ENCODE results near the gene COBL. TPM values are rescaled to one million over a fixed set of nuclear protein-coding genes. Genes with fewer than 3 reads are reported as not detected.

The COBL gene
- total and polyA plus RNA-seq, 5 donors from 2014 or later, result 0.03 to 0.59 TPM; not detected in 3

DNA sequence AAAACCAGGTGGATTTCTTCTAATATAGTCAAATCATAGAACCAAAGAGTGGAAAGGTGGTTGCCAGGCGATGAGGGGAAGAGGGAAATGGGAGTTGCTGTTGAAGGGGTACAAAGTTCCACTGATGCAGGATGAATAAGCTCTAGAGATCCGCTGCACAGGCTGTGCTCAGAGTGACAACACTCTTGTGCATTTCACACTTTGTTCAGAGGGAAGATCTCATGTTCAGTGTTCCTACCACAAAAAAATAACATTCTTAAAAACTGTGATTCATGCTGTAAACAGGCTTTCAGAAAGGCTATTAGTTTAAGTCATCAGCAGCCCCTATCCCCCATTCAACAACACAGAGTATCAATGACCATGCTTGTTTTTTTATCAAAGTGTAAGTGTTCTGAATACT lies 213.8 kb downstream of the COBL start:
- DNase-seq (no peak), ATAC-seq (ENCODE audit: low read depth in 2 of 2) (no peak)
- no peaks in the 10 kb centered on the region for H3K9me3 ChIP-seq (ENCODE audit: control insufficient read depth in 2 of 2, low read length in 2 of 2)
- H3K4me3 ChIP-seq (ENCODE audit: low read depth, low read length), result no peak overlapping the region
- Mint-ChIP-seq H3K4me1 (no peaks in the 10 kb centered on the region), H3K9me3 (peaks cover 0 to 6% (median 2%) of the 10 kb centered on the region in 7 donors), H3K27ac (no peak overlapping the region), H3K36me3 (no peaks in the 10 kb centered on the region), H3K4me3 (no peak overlapping the region), H3K27me3 (peaks cover 9% of the 10 kb centered on the region)
- no peak overlapping the region for H3K27ac ChIP-seq (ENCODE audit: insufficient read depth, low read length, poor library complexity, severe bottlenecking)
- H3K36me3 ChIP-seq (ENCODE audit: control insufficient read depth, insufficient read depth, low read length), result no peaks in the 10 kb centered on the region
- no peaks in the 10 kb centered on the region for H3K4me1 ChIP-seq (ENCODE audit: control insufficient read depth, insufficient read depth, low read length, poor library complexity, severe bottlenecking)
- peaks cover 2% of the 10 kb centered on the region for H3K27me3 ChIP-seq (ENCODE audit: control insufficient read depth, insufficient read depth, low read length)

DNA sequence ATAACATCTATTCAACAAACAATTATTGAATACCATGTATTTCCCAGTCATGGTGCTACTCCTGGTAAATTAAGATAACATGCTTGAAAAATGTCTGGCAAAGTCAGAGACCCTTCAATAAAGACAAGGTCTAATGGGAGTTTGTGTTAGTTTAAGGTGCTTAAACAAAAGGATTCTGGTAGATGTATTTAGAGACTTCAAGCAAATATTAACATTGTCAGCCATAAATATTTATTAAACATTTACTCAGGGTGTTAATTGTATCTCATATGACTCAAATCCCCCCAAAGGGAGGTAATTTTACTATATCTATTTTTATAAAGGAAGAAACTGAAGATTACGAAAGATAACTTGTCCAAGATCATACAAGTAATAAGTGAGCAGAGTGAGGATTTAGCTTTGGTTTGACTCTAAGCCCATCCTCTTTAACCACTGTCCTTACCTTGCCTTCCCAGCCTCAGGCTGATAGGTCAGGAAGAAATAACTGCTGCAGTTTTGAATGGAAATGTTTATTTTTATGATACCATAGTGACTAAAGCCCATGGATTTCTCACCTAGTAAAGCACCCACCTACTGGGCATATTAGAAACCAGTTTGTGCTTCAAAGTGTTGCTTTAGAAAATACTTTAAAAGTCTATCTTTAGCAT lies 215.4 kb downstream of the COBL start:
- Mint-ChIP-seq H3K27me3 (peaks cover 9% of the 10 kb centered on the region), H3K4me3 (no peak overlapping the region), H3K9me3 (peaks cover 0 to 9% (median 5%) of the 10 kb centered on the region in 7 donors), H3K4me1 (no peaks in the 10 kb centered on the region), H3K36me3 (no peaks in the 10 kb centered on the region), H3K27ac (no peak overlapping the region)
- Histone ChIP-seq H3K36me3 (ENCODE audit: control insufficient read depth, insufficient read depth, low read length) (no peaks in the 10 kb centered on the region), H3K9me3 (ENCODE audit: control insufficient read depth in 2 of 2, low read length in 2 of 2) (no peaks in the 10 kb centered on the region), H3K27ac (ENCODE audit: insufficient read depth, low read length, poor library complexity, severe bottlenecking) (no peak overlapping the region), H3K4me3 (ENCODE audit: low read depth, low read length) (no peak overlapping the region), H3K27me3 (ENCODE audit: control insufficient read depth, insufficient read depth, low read length) (peaks cover 2% of the 10 kb centered on the region), H3K4me1 (ENCODE audit: control insufficient read depth, insufficient read depth, low read length, poor library complexity, severe bottlenecking) (no peaks in the 10 kb centered on the region)
- no peak for ATAC-seq (ENCODE audit: low read depth in 2 of 2)
- no peak for DNase-seq

DNA sequence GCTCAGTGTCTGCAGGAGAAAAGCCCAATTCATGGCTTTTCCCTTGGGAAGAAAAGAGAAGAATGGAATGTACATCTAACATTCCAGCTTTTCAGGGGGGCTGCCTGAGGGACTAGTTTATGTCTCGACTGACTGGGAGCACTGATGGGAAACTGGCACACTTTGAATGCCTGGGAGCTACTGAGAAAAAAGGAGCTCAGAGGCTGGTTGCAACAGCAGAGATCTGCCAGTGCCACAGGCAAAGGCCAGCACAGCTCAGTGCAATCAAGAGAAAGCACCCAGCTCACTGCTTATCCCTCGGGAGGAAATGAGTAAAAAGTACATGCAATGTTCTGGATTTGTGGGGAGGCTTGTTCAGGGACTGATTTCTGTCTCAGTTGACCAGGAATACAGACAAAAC lies 226.2 kb downstream of the COBL start:
- H3K4me1 ChIP-seq (ENCODE audit: control insufficient read depth, insufficient read depth, low read length, poor library complexity, severe bottlenecking), result no peaks in the 10 kb centered on the region
- H3K27ac Mint-ChIP-seq, result no peak overlapping the region
- H3K4me1 Mint-ChIP-seq, result no peaks in the 10 kb centered on the region
- H3K36me3 Mint-ChIP-seq, result peaks cover 4% of the 10 kb centered on the region
- H3K27ac ChIP-seq (ENCODE audit: insufficient read depth, low read length, poor library complexity, severe bottlenecking), result no peak overlapping the region
- H3K9me3 Mint-ChIP-seq, result peaks cover 0 to 24% (median 4%) of the 10 kb centered on the region in 7 donors
- ATAC-seq (ENCODE audit: low read depth in 2 of 2), result no peak
- no peaks in the 10 kb centered on the region for H3K27me3 ChIP-seq (ENCODE audit: control insufficient read depth, insufficient read depth, low read length)
- no peaks in the 10 kb centered on the region for H3K27me3 Mint-ChIP-seq
- DNase-seq, result no peak
- H3K4me3 Mint-ChIP-seq, result no peak overlapping the region
- H3K9me3 ChIP-seq (ENCODE audit: control insufficient read depth in 2 of 2, low read length in 2 of 2), result peaks cover 4 to 15% of the 10 kb centered on the region in 2 experiments
- H3K36me3 ChIP-seq (ENCODE audit: control insufficient read depth, insufficient read depth, low read length), result no peaks in the 10 kb centered on the region
- H3K4me3 ChIP-seq (ENCODE audit: low read depth, low read length), result no peak overlapping the region

DNA sequence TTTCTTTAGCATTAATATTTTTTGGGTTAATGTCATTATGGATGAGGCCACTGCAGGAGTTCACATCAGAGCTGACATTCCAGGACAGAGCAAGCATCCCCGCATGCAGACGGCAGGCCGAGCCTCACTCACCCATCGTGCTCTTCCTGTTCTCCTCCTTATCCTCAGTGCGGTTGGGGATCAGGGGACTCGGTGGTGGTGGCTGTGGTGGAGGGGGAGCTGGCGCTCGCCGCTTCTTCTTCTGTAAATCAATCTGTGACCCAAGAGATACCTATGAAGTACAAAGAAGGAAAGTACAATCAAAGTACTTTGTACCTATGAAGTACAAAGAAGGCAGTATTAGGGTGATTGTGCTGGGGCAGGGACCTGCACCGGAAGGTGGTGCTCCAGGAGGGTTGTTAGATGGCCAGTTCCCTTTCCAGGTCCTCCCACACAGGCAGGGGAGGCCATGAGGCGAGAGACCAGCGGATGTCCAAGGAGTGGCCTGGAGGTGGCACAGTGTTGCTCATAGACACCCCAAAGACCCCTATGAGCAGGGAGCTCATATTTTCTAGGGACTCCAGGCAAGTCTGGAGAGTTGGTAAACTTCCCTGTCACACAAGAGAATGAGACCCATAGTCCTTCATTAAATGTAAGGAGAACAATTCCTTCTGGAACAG lies 231.4 kb downstream of the COBL start:
- no peaks in the 10 kb centered on the region for H3K36me3 ChIP-seq (ENCODE audit: control insufficient read depth, insufficient read depth, low read length)

DNA sequence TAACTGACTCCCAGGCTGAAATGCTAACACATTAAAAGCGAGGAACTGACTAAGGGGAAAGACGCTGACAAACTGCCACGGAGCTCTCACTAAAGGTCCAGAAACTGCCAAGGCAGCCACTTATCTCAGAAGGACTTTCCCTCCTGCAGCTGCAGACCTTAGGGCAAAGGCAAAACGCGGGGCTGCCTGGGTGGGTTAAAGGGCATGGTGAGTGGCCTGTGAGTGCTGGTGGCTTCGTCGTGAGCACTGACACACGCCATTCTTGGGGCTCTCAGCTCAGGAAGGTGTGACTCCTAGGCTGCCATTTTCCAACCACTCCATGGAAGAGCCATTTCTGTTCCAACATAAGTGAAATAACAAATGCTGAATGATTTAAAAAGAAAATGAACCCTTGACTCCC lies 232.5 kb downstream of the COBL start:
- no peaks in the 10 kb centered on the region for H3K36me3 Mint-ChIP-seq
- H3K36me3 ChIP-seq (ENCODE audit: control insufficient read depth, insufficient read depth, low read length), result no peaks in the 10 kb centered on the region
- no peaks in the 10 kb centered on the region for H3K4me1 ChIP-seq (ENCODE audit: control insufficient read depth, insufficient read depth, low read length, poor library complexity, severe bottlenecking)
- H3K27me3 Mint-ChIP-seq, result no peaks in the 10 kb centered on the region
- no peak for ATAC-seq (ENCODE audit: low read depth in 2 of 2)
- H3K9me3 Mint-ChIP-seq, result peaks cover 0 to 4% (median 0%) of the 10 kb centered on the region in 7 donors
- no peaks in the 10 kb centered on the region for H3K9me3 ChIP-seq (ENCODE audit: control insufficient read depth in 2 of 2, low read length in 2 of 2)
- no peak overlapping the region for H3K4me3 Mint-ChIP-seq
- H3K27me3 ChIP-seq (ENCODE audit: control insufficient read depth, insufficient read depth, low read length), result no peaks in the 10 kb centered on the region
- no peak overlapping the region for H3K27ac Mint-ChIP-seq
- no peak overlapping the region for H3K27ac ChIP-seq (ENCODE audit: insufficient read depth, low read length, poor library complexity, severe bottlenecking)
- no peaks in the 10 kb centered on the region for H3K4me1 Mint-ChIP-seq
- DNase-seq, result no peak
- no peak overlapping the region for H3K4me3 ChIP-seq (ENCODE audit: low read depth, low read length)

More for the DNA sequence above, 231.4 kb downstream of the COBL start:
- ATAC-seq (ENCODE audit: low read depth in 2 of 2) (no peak), DNase-seq (no peak)
- no peaks in the 10 kb centered on the region for H3K4me1 ChIP-seq (ENCODE audit: control insufficient read depth, insufficient read depth, low read length, poor library complexity, severe bottlenecking)
- Mint-ChIP-seq H3K4me1 (no peaks in the 10 kb centered on the region), H3K4me3 (no peak overlapping the region), H3K27ac (no peak overlapping the region), H3K36me3 (no peaks in the 10 kb centered on the region), H3K27me3 (no peaks in the 10 kb centered on the region), H3K9me3 (peaks cover 0 to 6% (median 0%) of the 10 kb centered on the region in 7 donors)
- H3K27me3 ChIP-seq (ENCODE audit: control insufficient read depth, insufficient read depth, low read length), result no peaks in the 10 kb centered on the region
- no peaks in the 10 kb centered on the region for H3K9me3 ChIP-seq (ENCODE audit: control insufficient read depth in 2 of 2, low read length in 2 of 2)
- no peak overlapping the region for H3K4me3 ChIP-seq (ENCODE audit: low read depth, low read length)
- H3K27ac ChIP-seq (ENCODE audit: insufficient read depth, low read length, poor library complexity, severe bottlenecking), result no peak overlapping the region

DNA sequence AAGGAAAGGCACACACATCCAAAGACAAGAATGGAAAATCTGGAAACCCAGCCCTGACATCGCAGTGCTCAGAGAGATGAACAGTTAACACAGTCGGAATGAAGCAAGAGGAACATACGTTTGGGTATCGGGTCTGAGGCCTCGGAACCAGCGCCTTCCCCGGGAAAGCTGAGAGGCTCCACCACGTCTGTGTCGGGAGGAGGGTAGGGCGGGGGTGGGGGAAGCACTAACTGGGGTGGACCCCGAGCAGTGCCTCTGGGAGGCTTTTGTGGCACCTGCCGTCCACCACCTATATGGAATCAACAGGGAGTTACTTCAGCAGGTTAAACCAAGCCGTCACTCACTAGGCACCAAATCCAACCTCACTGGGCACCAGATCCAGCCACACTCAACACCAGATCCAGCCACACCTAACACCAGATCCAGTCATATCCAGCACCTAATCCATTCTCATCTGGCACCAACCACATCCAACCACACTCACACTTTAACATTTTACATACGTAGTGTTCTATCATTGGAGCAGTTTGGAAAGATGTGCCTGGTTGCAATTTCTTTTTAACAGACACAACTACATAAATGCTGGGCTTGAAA lies 233.6 kb downstream of the COBL start:
- H3K4me3 Mint-ChIP-seq, result no peak overlapping the region
- Histone ChIP-seq H3K27me3 (ENCODE audit: control insufficient read depth, insufficient read depth, low read length) (no peaks in the 10 kb centered on the region), H3K4me3 (ENCODE audit: low read depth, low read length) (no peak overlapping the region), H3K27ac (ENCODE audit: insufficient read depth, low read length, poor library complexity, severe bottlenecking) (no peak overlapping the region), H3K4me1 (ENCODE audit: control insufficient read depth, insufficient read depth, low read length, poor library complexity, severe bottlenecking) (no peaks in the 10 kb centered on the region), H3K36me3 (ENCODE audit: control insufficient read depth, insufficient read depth, low read length) (no peaks in the 10 kb centered on the region), H3K9me3 (ENCODE audit: control insufficient read depth in 2 of 2, low read length in 2 of 2) (no peaks in the 10 kb centered on the region)
- DNase-seq, result no peak
- no peaks in the 10 kb centered on the region for H3K36me3 Mint-ChIP-seq
- no peaks in the 10 kb centered on the region for H3K4me1 Mint-ChIP-seq
- no peaks in the 10 kb centered on the region for H3K27me3 Mint-ChIP-seq
- no peak for ATAC-seq (ENCODE audit: low read depth in 2 of 2)
- peaks cover 0 to 3% (median 0%) of the 10 kb centered on the region in 7 donors for H3K9me3 Mint-ChIP-seq
- no peak overlapping the region for H3K27ac Mint-ChIP-seq

DNA sequence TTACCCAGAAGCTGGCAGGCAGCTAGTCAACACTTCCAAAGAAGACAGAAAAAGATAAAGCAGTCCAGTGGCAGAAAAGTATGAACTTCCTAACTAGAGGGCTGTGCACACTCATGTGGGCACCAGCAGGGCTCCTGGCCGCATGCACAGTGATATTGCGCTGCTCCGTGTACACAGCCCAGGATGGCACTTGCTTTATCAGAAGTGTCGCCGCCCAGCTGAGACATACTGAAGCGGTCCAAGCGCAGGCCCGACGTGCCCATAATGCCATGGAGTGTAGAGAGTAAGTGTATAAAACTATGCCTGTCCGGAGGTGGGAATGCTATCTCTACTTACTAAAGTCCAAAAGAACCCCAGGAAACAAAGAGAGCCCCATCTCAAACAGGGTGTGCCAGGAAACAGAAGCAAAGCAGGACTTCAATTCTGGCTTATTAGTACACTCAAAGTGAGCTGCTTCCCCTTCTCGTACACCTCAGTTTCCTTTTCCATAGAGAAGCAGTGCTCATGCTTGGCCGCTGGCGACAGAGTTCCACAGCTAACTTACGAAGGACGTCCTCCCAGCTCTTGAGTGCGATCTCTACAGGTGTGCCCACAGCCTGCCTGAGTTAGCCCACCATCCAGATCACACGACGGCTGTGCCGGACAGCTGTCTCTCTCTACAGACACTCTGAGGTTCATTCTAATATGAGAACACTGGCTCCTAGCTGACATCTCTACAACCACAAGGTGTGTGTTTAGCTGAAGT lies 234.3 kb downstream of the COBL start:
- no peaks in the 10 kb centered on the region for H3K36me3 Mint-ChIP-seq
- Histone ChIP-seq H3K36me3 (ENCODE audit: control insufficient read depth, insufficient read depth, low read length) (no peaks in the 10 kb centered on the region), H3K4me1 (ENCODE audit: control insufficient read depth, insufficient read depth, low read length, poor library complexity, severe bottlenecking) (no peaks in the 10 kb centered on the region), H3K27ac (ENCODE audit: insufficient read depth, low read length, poor library complexity, severe bottlenecking) (no peak overlapping the region), H3K9me3 (ENCODE audit: control insufficient read depth in 2 of 2, low read length in 2 of 2) (no peaks in the 10 kb centered on the region), H3K27me3 (ENCODE audit: control insufficient read depth, insufficient read depth, low read length) (peaks cover 1% of the 10 kb centered on the region), H3K4me3 (ENCODE audit: low read depth, low read length) (no peak overlapping the region)
- H3K4me3 Mint-ChIP-seq, result no peak overlapping the region
- no peaks in the 10 kb centered on the region for H3K4me1 Mint-ChIP-seq
- no peak for ATAC-seq (ENCODE audit: low read depth in 2 of 2)
- peaks cover 0 to 3% (median 0%) of the 10 kb centered on the region in 7 donors for H3K9me3 Mint-ChIP-seq
- no peak overlapping the region for H3K27ac Mint-ChIP-seq
- DNase-seq, result no peak
- no peaks in the 10 kb centered on the region for H3K27me3 Mint-ChIP-seq
